Lower lobe of right lung (tissue), 2 donors: ENCODE results near the gene CXADR. TPM values are rescaled to one million over a fixed set of nuclear protein-coding genes. Genes with fewer than 3 reads are reported as not detected.
A peak's percentile ranks its signal among the peaks of the same experiment; 100 is the strongest.

Experiments used
- ATAC-seq, 2 donors: fragments of 200-7000 bp; cut with Tn5 transposase; one replicate each; pipeline ENCODE4 v1.9.1; 2020 to 2022; ENCODE audit warnings: mild to moderate bottlenecking in 2 of 2, moderate library complexity in 2 of 2
- DNase-seq: peaks from one replicate; pipeline ENCODE4 v3.0.0-alpha.2; 2020
- H3K27ac ChIP-seq: fragments of 200-600 bp; one replicate; pipeline ENCODE4 v1.8.0; 2022
- H3K27me3 ChIP-seq: fragments of 200-600 bp; one replicate; pipeline ENCODE4 v1.8.0; 2022; ENCODE audit warnings: low read depth
- H3K36me3 ChIP-seq: fragments of 200-600 bp; one replicate; pipeline ENCODE4 v1.8.0; 2022; ENCODE audit warnings: mild to moderate bottlenecking
- H3K4me1 ChIP-seq: fragments of 200-600 bp; one replicate; pipeline ENCODE4 v1.8.0; 2022
- H3K4me3 ChIP-seq: fragments of 200-600 bp; one replicate; pipeline ENCODE4 v1.8.0; 2022; ENCODE audit warnings: mild to moderate bottlenecking
- H3K9me3 ChIP-seq: fragments of 200-600 bp; one replicate; pipeline ENCODE4 v1.8.0; 2022
- CTCF ChIP-seq: fragments of 200-600 bp; IDR thresholded peaks from one replicate; pipeline ENCODE4 v1.8.0; 2022; ENCODE audit warnings: antibody characterized with exemption, mild to moderate bottlenecking
- intact Hi-C: fragments of 100-400 bp; cut with DNase I; formaldehyde crosslinking; loops from one replicate; pipeline ENCODE4 v1.11.0; 2022
- long read RNA-seq: library from polyadenylated mRNA; unstranded; transcript quantifications from one replicate; pipeline ENCODE4 v2.0.0, GENCODE V29; 2021
- total RNA-seq: library from RNA; stranded (reverse); fragmentation: NEBNext Ultra II Directional; extraction: Animal tissue kit (Norgen Biotek cat#: 25700); gene quantifications from one replicate; pipeline ENCODE4 v1.2.1, GENCODE V29; 2021
- donor health status: DM: no; HTN: yes; CAD: no; lungs with severe emphysema.

CXADR gene
- total RNA-seq: 26.6 TPM
- long read RNA-seq, full-length matches to known transcripts: 63 of 73 reads
- long read RNA-seq, partial matches to known transcripts: 6 of 73 reads
- long read RNA-seq, other reads (novel, unspliced or antisense): 4 of 73 reads

DNA sequence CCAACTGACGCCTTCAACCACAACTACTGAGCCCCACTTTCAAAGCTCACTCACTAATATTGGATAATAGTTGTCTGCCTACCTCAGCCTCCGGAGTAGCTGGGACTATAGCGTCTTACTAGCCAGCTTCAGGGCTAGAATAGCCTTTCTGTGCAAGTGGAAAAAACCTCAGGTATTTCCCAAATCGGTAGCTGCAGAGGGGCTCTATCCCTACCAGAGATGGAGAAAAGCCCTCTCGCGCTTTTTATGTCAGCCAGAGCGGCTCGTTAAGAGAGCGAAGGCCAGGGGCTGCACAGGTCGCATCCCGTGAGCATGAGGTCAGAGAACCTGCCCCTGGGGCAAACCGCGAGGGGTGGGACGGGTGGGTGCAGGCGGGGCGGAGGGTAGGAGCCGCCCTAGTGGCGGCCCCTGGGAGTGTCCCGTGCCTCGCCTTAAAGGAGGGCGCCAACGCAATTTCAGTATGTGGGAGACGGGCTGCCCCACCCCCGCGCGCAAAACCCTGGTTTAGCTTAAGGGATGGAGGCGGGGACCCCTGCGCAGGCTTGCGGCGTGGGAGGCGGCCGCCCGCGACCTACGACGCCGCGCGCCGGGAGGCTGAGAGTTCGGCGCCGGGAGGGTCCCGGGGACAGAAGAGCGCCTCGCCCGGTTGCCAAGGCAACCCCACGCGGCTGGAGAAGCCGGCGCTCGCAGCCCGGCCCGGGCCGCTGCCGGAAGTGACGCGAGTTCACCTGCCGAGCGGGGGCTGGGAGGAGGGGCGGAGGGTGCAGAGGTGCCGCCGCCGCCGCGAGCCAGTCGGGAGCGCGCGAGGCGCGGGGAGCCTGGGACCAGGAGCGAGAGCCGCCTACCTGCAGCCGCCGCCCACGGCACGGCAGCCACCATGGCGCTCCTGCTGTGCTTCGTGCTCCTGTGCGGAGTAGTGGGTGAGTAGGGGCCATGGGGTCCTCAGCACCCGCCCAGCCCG is at the start of gene CXADR:
Gene CXADR, plus strand, starts transcription at position 791 of the 961 bp plus-strand sequence. Its CDS starts 87 bp downstream, at position 878.
- peaks cover 25% of the 10 kb centered on the region for H3K4me1 ChIP-seq
- H3K27ac ChIP-seq: peak within 1 kb of the TSS; percentile 86
- peak; percentile 92 for DNase-seq
- H3K27me3 ChIP-seq: peaks cover 37% of the 10 kb centered on the region
- no peaks in the 10 kb centered on the region for H3K9me3 ChIP-seq
- TF ChIP-seq CTCF: peak; percentile 59
- H3K36me3 ChIP-seq: no peaks in the 10 kb centered on the region
- ATAC-seq: peak; percentile 96
- intact Hi-C loops: no loop called here
- H3K4me3 ChIP-seq: peak within 1 kb of the TSS; percentile 66

DNA sequence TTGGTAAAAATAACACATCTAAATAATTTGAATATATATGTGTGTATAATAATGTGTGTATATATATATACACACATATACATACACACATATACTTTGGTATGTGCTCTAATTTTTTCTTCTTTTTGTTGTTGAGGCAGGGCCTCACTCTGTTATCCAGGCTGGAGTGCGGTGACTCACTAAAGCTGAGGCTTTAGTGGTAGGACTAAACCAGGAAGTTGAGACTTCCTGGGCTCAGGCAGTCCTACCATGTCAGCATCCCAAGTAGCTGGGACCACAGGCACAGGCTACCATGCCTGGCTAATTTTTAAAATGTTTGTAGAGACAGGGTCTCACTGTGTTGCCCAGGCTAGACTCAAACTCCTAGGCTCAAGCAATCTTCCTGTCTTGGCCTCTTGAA is 46.7 kb upstream of the CXADR start:
- Histone ChIP-seq H3K9me3 (no peaks in the 10 kb centered on the region), H3K4me3 (no peak overlapping the region), H3K4me1 (peaks cover 6% of the 10 kb centered on the region), H3K27ac (no peak overlapping the region), H3K27me3 (no peaks in the 10 kb centered on the region), H3K36me3 (no peaks in the 10 kb centered on the region)
- intact Hi-C loops: no loop called here
- ATAC-seq (peak; percentile 27 to 59), DNase-seq (no peak)
- TF ChIP-seq CTCF: no peak

GRCh38 chr21:17467392-17467791 is 45.5 kb upstream of the CXADR start:
- no peaks in the 10 kb centered on the region for H3K9me3 ChIP-seq
- no peak for TF ChIP-seq CTCF
- no peak for DNase-seq
- peak overlapping the region; percentile 12 for H3K4me3 ChIP-seq
- peaks cover 3% of the 10 kb centered on the region for H3K4me1 ChIP-seq
- H3K27me3 ChIP-seq: no peaks in the 10 kb centered on the region
- ATAC-seq: peak; percentile 35 to 75
- intact Hi-C loops: no loop called here
- H3K27ac ChIP-seq: peak overlapping the region; percentile 27
- H3K36me3 ChIP-seq: no peaks in the 10 kb centered on the region

- ATAC-seq (peak; percentile 60 to 88), DNase-seq (no peak)
- TF ChIP-seq CTCF: no peak
- Histone ChIP-seq H3K9me3 (no peaks in the 10 kb centered on the region), H3K36me3 (no peaks in the 10 kb centered on the region), H3K4me1 (no peaks in the 10 kb centered on the region), H3K27me3 (no peaks in the 10 kb centered on the region), H3K4me3 (peak overlapping the region; percentile 12), H3K27ac (peak overlapping the region; percentile 27)
- intact Hi-C loops: no loop called here
These were observed 45.0 kb upstream of the CXADR start for GRCh38 chr21:17467829-17468228.

DNA sequence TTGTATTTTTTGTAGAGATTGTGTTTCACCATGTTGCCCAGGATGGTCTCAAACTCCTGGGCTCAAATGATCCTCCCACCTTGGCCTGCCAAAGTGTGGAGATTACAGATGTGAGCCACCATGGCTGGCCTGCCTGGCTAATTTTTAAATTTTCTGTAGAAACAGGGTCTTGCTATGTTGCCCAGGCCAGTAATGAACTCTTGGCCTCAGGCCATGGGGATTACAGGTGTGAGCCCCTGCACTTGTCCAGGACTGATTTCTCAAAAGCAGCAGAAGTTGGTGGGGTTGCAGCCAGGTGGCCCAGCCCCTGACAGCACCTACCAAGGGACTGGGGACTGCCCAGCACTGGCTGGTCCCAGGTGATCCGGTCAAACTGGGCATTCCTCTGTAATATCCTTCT is 44.1 kb upstream of the CXADR start:
- no peaks in the 10 kb centered on the region for H3K9me3 ChIP-seq

More for the DNA sequence above, 44.1 kb upstream of the CXADR start:
- ATAC-seq: no peak
- no peak overlapping the region for H3K27ac ChIP-seq
- H3K4me3 ChIP-seq: no peak overlapping the region
- H3K27me3 ChIP-seq: no peaks in the 10 kb centered on the region
- H3K4me1 ChIP-seq: no peaks in the 10 kb centered on the region
- H3K36me3 ChIP-seq: no peaks in the 10 kb centered on the region
- intact Hi-C loops: no loop called here
- no peak for TF ChIP-seq CTCF
- no peak for DNase-seq
